GM18498 (cell line): ENCODE results near the gene ARSI.

ENCODE experiments used
- ATAC-seq: cut with Tn5 transposase; IDR thresholded peaks from one replicate; pipeline ENCODE4 v1.9.1; 2021; ENCODE audit warnings: mild to moderate bottlenecking, moderate library complexity; ENCODE audit not compliant: unreplicated experiment

The ARSI gene

DNA sequence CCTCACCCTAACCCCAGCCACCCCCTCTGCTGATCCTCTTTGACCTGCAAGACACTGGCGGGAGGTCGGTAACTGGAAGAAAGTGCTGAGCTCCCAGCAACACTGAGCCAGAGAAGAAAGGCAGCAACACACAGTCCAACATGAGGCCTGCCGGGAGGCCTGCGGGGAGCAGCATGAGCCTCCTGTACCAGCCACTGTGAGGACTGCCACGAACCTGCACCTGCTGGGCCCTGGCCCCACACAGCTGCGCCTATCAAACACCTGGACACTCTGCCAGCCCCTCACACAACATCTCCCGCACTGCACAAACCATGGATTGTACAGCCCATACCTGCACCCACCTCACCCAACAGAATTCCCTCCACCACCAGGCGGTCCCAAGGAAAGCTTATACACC is 31.4 kb downstream of the ARSI start:
- no peak for ATAC-seq

DNA sequence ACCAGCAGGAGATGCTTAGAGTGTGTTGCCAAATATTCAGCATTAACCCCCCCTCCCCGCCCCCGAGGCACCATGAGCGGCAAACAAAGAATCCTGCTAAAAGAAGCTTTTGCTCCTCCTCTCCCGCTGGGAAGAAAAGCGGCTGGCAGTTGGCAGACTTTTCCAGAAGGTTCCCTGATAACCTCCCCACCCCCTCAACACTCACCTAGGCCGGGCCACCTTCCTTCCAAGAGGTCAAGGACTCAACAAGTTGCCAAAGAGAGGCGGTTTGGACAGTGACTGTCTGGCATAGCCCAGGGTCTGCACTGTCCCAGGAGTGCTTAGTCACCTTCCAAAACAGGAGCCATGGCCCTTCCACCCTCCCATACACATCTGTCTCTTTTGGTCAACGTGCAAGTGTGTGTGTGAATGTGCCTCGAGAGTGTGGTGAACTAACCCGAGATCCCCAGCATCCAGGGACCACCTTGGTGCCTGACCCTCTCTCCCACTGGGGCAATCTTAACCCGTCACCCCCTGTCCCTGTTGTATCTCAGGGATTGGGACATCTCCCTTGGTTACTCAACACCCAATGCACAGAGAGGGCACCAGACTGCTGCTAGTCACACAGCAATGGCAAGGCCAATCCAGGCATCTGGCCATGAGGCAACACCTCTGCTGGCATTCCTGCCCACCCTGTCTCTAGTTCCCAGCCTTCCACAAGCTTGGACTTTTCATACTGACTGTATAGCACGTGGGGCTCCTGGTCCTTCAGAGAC is 32.0 kb downstream of the ARSI start:
- no peak for ATAC-seq

DNA sequence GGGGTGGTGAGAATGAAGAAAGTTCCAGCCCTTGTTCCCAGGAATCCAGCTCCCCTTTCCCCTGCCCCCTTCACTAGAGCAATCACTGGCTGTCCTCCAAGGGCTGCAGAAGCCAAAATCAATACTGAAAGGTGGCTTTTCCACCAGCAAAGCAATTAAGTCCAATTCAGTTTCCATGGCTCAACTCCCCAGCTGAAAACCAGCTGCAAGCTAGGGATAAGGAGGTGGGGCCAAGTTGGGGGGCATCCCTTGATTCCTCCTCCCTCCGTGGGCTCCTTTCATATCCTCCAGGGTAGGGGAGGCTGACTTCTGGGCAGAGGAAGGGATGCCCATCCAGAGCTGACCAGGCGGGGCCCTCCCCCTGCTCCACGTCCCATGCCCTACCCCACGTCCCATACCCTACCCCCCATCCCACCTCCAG is 35.8 kb downstream of the ARSI start:
- no peak for ATAC-seq

DNA sequence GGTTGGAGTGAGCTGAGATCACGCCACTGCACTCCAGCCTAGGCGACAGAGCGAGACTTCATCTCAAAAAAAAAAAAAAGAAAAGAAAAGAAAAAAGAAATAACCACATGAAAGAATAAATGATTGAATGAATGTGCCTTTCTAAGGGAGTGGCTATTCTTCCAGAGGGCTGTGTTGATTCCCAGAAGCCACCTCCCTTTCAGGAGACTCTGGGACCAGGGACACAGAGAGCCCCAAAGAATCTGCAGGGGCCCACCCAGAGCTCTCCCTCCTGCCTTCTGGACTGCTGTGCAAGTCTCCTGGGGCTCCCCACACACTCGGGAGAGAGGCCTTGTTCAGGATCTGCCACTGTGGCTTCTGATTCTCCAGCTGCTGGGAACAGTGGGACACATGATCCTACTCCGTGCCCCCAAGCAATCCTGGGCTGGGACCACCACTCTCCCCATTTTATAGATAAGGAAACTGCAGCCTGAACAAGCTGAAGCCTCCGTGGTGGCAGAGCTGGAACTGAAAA is 36.8 kb downstream of the ARSI start:
- ATAC-seq: no peak

DNA sequence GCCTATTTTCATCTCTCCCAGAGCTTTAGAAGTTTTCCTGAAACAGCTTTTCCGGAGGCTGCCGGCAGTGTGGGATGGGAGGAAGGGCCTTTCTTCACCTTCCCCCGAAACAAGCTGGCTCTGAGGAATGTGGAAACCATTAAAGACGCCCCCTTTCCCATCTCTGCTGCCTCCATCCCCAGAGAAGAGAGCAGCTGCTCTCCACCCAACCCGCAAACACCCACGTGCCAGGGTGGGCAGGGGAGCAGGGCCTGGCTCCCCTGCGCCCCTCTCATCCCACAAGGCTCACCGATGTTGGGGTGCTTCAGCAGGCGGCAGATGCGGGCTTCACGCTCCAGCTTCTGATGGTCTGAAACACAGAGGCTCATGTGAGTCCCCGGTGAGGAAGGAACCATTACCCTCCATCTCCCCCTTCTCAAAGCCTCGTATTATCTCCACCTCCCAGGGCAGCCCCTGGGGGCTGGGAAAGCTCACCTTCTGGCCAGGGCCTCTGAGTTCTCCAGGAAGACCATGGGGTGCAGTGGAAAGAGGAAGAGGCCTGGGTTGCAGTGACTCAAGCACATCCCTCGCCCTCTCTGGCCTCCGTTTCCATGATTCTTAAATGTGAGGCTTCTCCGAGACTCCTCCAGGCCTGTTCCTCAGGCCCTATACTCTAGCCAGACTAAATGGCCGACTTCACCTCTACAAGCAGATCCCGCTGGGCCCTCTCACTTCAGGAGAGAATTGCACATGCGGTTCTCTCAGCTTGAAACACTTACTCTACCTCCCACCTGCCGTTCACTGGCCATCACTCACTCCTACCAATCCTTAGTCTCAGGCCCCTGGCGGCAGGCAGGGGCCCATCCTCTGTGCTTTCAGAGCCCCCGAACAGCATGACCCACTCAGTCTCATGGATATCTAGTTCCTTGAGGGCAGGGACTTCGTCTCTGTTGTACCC is 37.8 kb downstream of the ARSI start:
- ATAC-seq: no peak

DNA sequence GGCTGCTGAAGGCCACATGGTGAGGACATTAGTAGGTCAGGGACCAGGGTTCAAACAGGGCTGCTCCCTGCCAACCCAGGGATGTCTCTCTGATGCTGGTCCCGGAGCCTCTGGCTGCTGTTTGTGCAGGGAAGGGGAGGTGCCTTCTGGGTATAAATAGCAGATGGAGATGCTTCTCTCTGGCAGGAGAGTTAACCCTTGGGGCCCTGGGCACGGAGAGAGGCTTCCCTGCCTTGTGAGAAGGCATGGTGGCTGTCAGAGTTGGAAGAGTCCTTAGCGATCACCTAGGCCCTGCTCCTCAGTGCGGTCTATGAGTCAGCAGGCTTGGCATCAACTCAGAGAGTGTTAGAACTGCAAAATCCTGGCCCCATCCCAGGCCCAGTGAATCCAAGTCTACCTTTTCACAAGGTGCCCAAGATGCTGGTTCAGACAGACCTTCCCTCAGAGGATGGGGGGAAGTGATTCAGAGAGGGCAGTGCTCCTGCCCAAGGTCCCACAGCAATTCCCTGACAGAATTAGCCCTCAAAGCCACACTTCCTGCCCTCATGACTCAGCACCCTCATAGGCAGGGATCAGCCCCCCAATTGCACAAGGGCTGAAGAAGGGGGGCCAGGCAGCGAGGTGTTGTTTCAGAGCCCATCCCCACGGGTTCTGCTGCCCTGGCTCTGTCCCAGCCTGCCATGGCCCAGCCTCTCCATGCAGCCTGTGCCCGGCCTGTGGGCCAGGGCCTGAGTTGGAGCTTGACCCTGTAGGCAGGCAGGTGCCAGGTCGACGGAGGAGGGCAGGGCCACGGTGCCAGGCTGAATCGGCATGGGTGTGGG is 38.7 kb downstream of the ARSI start:
- no peak for ATAC-seq

DNA sequence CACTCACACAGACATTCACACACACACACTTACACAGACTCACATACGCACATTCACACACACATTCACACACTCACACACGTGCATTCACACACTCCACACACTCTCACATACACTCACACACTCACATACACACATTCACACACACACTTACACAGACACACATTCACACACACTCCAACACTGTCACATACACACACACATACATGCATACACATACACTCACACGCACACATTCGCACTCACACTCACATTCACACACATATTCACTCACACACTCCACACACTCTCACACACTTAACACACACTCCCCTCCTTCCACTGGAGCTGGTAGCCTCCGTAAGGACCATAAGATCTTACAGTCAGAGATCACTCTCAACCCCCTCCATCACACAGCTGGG is 39.3 kb downstream of the ARSI start:
- no peak for ATAC-seq

DNA sequence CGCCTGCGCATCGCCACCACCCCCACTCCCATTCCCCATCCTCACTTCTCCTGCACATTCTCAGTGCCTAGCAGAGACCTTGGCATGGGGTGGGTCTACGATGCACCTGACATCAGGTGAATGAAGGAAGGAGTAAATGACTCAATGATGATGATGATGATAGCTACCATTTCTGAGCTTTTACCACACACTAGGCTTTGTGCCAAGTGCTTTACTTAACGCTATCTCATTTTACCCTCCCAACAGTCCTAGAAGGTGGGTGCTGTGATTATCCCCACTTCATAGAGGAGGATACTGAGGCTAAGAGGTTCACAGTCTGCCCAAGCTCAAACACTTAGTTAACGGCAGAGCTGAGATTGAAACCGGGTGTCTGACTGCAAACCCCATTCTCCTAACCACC is 40.2 kb downstream of the ARSI start:
- no peak for ATAC-seq

DNA sequence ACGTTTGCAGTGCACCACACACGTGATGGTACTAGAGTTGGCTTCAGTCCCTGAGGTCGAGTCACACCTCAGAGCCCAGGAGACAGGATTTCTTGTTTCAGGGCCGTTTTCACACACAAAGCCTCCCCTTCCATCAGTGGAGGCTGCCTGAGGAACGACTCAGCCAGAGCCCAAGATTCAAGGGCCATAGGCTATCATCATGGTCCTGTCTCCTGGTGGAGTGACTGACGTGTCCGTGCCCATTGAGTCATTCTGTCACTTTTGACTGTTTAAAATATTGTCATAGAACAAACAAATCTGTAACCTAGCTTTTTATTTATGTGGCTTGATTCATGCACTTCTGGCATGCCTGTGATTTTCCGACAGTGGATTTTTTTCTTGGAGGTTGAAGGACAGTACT is 41.5 kb downstream of the ARSI start:
- ATAC-seq: no peak

DNA sequence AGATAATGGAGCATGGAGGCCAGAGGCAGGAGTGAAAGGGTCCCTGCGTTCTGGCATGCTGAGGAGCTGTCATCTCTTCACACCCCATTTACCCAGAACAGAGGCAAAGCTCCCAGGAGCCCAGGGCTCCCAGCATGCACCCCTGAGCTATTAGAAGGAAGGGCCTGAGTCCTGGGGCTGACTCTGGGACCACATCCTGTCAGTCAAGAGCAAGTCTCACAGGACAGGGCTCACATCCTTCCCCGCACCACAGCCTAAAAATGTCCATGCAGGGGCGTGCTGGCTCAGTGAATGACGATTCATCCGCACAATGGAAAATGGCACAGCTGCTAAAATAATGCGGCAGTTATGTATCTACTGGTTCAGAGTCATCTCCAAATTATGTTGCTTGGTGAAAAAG is 44.6 kb downstream of the ARSI start:
- no peak for ATAC-seq

DNA sequence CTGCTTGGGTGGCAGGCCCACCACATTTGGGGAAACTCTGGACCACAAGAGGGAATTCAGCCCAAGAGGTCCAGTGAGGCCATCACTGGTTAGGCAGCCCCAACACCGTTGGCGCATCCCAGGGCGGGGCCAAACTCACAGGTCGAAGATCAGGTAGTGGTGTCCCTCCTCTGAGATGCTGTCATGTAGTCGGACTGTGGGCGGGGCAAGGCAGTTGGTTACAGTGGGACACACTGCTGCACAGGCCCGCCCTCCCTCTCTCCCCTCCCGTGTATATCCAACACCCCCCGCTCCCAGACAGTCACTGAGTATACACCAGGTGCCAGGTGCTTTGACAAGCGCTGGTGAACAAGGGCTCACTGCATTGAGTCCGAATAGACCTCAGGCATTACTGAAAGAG is 45.3 kb downstream of the ARSI start:
- ATAC-seq: no peak

DNA sequence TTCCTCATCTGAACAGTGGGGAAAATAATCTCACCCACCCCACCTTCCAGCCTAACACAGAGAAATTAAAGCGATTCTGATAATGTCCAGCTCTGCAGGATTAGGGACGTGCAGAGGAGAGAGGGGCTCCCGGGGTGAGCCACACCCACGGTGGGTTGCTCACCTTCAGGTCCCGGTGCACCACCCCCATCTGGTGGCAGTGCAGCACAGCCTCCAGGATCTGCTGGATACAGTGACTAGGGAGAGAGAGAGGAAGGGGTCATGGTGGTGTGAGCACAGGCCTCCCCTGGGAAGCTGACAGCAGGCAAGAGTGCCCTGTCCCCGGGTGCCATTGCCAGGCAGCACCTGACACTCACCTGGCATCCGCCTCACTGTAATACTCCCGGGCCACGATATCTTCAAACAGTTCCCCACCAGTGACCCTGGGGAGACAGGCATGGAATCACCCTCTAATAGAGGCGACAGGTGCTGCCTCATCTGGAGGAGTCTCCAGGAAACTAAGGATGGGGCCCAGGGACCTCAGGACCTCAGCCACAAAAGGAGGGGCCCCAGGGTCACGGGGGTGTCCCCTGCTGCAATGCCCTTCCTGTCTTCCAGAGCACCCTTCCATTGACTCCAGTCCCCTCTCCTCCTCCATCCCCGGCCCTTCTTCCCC is 46.2 kb downstream of the ARSI start:
- ATAC-seq: no peak

DNA sequence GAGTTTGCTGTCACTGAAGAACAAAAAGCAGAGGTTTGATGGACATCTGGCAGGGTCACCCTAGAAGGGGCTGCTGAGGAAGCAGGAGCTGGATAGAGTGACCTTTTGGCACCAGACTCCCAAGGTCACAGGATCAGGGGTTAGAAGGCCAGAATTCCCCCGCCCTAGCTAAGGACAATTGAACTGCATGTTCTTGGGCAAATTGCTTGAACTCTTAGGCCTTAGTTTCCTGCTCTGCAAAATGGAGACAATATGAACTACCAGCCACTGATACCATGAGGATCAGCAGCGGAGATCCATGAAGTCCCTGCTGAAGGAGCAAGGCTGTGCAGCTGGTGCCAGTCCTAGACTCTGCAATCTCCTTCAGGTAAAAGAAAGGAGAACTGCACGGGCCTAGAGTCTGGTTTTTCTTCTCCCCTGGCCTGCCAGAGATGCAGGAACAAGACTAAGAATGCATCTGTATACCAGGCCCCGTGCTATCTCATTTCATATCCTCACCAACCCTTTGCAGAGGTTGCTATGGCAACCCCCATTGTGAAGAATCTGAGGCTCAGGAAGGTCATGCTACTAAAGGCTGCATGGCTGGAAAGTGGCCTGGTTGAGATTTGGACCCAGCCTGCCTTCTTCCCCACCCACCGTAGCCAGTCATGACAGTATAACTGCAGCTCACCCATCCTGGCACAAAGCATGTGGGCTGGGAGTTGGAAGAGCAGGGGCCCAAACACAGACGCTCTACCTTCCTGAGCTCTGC is 46.9 kb downstream of the ARSI start:
- no peak for ATAC-seq

DNA sequence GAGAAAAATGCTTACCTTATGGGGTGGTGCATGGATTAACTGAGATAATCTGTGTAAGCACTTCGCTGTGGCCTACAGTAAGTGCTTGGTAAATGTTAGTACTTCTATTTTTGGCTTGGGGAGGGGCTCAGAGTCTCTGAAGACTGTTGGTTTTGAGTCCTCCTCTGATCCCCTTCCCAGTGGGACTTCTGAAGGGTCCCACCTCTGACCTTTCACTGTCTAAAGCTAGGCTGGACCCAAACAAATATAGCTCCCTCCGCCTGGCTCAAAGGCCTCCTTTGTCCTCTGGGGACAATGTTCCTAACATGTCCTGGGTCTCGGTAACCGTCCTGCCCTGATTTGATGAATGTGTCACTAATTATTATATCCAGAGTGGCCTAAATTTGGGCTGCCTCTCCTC is 47.9 kb downstream of the ARSI start:
- ATAC-seq: no peak

DNA sequence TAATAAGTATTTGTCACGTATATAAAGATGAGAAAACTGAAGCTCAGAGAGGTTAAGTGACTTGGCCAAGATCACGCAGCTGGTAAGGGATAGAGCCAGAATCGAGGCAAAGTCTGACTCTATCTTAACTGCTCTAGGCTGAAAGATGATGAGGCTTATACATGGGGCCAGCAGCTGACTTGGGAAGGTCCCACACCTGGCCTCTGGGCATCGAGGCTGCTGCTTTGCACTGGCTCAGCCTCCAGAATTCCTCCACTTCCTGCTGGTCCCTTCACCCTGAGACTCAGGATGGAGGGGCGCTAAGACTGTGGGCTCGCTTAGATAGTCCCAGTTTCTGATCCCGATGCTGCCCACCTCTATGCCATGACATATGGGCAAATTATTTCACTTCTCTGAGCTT is 48.3 kb downstream of the ARSI start:
- ATAC-seq: no peak

DNA sequence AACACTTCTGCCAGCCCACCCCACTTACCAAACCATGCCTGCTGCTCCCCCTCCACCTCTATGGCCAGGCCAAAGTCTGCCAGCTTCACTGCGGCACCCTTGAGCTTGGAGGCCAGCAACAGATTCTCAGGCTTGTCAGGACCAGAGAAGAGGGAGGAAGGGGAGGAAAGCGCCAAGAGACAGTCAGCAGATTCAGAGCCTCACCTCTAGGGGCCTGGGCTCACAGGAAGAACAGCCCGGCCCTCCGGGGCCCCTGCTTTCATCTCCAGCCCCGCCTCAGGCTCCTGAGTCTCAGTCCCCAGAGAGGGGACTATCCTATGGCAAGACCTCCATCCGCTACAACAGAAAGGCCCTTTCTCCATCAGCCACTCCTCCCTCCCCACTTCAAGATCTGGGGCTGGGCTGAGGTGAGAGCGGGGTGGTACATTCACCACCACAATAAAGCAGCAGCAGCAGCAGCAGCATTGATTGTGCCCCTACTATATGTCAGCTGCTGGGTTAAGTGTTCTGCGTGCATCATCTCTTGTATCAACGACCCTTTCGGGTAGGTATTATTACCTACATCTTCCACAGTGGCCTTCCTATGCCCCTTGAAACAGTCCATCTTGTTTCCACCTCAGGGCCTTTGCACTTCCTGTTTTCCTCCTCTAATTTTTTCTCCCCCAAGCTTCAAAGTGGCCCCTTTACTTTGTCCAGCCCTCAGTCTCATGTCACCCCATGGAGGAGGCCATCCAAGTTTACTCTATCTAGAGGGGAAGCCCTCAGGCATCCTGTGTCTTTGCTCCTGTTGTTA is 49.1 kb downstream of the ARSI start:
- ATAC-seq: no peak

DNA sequence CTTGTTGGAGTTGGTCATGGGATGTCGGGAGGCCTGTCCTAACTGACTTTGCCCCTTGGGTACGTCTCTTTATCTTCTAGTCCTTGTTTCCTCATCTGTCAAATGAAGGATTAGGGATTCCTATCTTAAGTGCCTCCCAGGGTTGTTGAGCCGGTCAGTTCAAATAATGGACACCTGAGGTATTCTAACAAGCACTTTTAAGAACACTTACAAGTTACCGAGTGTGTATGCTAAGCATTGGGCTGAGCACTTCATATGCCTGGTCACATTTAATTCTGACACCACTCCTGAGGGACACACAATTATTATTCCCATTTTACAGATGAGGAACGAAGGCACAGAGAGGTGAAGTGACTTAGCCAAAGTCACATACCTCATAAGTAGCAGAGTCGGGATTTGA is 50.2 kb downstream of the ARSI start:
- ATAC-seq: no peak

DNA sequence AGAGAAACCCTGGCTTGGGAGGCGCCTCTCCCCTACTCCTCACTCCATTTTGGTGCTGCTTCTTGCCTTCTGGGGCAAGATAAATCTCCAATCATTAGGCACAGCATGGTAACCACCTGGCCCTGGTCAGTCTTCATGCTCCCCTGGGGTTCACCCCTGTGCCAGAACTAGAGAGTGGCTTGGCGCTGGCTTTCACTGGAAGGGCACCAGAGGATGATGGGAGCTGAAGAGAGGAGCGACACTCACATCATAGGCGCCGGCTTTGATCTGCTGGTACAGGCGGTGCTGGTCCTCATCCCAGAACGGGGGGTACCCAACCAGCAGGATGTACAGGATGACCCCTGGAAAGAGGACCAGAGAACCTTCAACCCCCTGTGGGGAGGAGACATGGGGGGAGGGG is 51.2 kb downstream of the ARSI start:
- no peak for ATAC-seq

DNA sequence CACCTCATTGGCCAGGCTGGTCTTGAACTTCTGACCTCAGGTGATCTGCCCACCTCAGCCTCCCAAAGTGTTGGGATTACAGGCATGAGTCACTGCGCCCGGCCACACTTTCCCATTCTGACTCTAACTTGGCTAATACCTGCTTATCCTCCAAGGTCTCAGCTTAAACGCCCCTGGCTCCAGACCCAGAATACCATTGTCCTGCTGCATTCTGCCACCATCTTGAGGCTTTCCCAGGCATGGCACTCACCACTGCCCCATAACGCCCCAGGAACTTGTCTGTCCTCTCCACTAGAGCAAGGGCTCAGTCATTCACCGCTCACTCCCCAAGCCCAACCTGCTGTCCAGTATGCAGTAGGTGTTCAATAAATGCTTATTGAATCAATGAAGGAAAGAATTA is 53.0 kb downstream of the ARSI start:
- no peak for ATAC-seq
